ENCODE data around the gene EIF3D.

EIF3D gene, protein sequence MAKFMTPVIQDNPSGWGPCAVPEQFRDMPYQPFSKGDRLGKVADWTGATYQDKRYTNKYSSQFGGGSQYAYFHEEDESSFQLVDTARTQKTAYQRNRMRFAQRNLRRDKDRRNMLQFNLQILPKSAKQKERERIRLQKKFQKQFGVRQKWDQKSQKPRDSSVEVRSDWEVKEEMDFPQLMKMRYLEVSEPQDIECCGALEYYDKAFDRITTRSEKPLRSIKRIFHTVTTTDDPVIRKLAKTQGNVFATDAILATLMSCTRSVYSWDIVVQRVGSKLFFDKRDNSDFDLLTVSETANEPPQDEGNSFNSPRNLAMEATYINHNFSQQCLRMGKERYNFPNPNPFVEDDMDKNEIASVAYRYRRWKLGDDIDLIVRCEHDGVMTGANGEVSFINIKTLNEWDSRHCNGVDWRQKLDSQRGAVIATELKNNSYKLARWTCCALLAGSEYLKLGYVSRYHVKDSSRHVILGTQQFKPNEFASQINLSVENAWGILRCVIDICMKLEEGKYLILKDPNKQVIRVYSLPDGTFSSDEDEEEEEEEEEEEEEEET

DNA sequence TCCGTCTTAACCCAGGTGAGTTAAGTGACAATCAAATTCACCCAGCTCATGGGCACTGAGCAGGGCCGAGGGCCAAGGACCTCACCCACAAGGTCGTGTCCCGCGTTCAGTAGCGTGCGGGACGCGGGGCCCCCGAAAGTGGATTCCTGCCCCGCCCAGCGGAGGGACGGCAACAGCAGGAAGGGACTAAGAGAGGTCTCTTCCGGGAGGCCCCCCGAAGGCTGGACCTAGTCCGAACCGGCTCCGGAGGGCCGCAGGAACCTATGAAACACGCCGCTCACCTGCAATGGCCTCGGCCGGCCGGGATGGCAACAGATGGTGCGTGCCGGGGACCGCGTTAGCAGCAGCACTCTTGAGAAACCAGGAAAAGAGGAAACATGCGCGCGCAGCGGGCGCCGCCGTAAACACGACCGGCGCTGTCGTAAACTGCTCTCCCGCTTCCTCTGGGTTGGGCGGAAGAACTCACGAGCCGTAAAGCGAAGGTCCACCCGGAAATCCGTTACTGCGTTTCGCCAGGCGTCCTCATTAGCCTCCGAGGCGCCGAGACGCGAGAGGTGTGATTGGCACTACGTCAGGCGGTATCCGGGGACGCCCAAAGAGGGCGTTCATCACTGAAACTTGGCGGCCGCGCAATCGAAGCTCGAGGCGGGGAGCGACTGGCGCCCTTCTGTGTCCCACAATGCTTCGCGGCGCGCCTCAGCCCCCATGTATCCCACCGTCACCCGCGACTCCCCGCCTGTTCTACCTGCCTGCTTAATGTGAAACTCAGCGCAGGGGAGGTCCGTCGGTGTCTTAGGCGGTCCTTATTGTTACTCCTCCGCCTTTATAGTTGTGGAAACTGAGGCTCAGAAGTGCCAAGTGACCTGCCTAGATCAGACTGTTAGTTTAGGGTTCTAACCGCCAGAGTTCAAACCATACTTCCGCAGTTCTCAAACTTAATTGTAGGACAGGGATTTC lies at the start of gene EIF3D:
Gene EIF3D (minus strand): TSS at position 372 of the 957 bp plus-strand sequence. CDS start 3,045 bp downstream, outside the sequence.
- peak; percentile 97 for DNase-seq (ENCODE audit: low read depth)

DNA sequence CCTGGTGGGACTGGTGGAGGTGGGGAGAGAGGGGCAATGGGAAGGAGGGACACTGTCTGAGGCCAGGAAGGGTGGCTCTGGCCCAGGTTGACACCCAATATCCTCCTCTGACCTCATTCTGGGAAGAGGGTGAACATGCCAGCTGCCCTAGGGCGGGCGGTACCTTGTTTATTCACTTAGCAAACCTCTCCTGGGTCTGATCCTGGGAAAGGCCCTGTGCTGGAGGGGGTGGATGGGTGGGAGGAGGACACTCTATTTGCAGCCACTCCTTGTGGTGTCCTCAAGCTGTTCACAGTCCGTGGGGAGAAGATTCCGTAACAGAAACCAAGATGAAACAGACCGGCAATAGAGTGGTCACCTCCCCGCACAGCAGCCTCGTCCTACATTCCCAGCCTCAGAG lies 49.7 kb upstream of the EIF3D start:
- no peak for DNase-seq (ENCODE audit: low read depth)

DNA sequence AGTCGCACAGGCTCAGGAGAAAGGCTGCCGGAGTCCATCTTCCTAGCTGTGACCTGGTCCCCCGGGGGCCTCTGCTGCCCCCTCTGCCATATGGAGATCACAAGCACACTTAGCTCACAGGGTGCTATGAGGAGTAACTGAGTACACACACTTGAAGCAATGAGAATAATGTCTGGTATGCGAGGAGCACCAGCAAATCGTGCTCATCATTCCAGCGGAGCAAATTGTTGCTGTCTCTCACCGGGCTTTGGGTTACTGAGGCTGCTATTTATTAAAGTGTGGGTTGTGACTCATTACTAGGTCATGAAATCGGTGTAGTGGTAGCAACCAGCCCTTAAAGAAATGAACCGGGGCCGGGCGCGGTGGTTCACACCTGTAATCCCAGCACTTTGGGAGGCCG lies 48.1 kb upstream of the EIF3D start:
- DNase-seq (ENCODE audit: low read depth) = no peak

DNA sequence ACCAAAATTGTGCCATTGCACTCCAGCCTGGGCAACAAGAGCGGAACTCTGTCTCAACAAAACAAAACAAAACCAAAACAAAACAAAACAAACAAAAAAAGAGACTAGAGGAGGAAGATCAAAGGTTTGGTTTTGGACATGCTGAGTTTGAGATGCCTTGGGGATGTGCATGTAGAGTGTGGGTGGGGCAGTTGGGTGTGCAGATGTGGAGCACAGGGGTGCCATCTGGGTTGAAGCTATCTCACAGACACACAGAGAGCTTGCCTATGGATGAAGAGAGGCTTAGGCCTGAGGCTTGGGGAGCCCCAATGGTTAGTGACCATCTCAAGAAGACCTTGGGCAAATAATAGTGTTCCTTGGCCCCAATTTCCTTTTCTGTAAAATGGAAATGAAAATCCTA lies 45.8 kb upstream of the EIF3D start:
- no peak for DNase-seq (ENCODE audit: low read depth)

DNA sequence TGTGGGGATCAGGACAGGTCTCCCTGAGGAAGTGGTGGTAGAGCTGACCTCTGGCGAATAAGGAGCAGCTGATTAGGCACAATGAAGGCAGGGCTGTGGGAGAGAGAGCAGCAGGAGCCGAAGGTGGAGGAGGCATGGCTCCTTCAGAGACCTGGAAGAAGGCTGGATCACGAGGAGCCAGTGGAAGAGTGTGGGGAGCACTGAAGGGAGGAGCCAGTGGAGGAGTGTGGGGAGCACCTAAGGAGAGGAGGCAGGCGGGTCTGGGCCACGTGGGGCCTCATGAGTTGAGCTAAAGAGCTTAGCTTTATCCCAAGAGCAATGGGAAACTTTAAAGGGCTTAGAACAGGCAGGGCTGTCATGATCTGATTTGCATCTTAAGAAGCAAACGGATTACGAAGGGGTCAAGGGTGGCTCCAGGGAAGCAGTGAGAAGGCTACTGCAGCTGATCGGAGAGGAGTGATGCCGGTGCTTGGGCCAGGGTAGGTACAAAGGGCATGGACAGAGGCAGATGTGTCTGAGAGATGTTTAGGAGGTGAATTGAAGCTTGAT lies 44.9 kb upstream of the EIF3D start:
- no peak for DNase-seq (ENCODE audit: low read depth)

DNA sequence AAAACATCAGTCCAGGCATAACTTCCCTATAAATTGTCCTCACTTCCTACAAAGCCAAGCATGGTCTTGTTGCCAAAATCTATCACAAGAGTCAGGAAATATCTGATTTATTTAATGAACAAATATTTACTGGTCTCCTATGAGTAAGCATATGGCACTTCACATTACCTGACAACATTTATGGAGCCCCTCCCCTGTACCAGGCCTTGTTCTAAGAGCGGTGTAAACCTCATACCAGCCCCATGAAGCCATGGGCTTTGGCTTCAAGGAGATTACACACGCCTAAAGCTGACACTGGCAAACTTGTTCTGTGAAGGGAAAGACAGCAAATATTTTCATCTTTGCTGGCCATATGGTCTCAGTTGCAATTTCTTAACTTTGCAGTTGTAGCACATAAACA lies 43.0 kb upstream of the EIF3D start:
- no peak for DNase-seq (ENCODE audit: low read depth)

DNA sequence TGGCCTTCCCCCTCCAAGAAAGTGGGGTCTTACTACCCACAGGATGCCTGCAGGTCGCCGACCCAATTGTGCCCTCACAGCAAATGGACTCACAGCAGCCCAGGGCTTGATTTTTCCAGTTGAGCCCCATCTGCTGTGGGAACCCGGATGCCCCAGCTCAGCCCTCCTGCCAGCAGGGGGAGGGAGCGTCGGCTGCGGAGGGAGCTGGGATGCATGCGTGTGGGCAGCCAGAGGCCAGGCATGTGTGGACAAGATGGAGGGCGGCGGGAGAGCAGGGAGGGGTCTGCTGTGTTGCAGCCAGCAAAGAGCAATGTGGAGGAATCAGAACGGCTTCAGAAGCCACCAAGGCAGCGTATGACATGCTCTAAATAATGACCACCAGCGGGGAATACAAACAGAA lies 41.0 kb upstream of the EIF3D start:
- DNase-seq (ENCODE audit: low read depth) = no peak

DNA sequence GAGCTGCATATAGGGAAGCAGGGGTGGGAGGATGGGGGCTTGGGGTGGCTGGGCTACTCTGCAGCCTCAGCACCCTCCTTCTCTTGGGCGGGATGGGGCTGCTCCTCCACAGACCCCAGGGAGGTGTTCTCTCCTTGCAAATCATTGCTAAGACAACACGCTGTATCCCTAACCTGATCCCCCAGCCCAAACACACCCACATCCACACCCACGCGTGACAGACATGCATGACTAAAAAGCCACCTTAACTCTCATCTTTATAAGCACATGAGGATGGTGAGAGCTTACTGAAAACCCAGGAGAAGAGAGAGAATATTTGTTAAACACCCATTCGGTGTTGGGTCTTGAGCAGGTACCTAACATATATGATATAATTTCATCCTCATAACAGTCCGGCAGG lies 39.9 kb upstream of the EIF3D start:
- DNase-seq (ENCODE audit: low read depth) = no peak

DNA sequence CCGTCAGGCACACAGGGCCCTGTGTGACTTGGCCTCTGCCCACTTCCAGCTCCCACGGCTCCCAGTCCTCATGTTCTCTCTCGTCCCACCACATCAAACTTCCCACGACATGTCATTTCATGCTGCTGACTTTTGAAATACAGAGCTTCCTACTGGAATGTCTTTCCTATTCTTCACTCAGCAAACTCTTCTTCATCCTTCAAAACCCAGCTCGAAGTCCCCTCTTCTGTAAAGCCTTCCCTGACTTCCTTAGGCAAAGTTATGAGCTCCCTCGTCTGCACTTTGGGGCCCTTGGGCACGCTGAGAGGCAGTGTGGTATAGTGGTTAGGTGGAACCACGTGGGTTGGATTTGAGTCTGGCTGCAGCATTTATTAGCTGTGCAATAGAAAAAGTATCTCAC lies 37.8 kb upstream of the EIF3D start:
- no peak for DNase-seq (ENCODE audit: low read depth)

DNA sequence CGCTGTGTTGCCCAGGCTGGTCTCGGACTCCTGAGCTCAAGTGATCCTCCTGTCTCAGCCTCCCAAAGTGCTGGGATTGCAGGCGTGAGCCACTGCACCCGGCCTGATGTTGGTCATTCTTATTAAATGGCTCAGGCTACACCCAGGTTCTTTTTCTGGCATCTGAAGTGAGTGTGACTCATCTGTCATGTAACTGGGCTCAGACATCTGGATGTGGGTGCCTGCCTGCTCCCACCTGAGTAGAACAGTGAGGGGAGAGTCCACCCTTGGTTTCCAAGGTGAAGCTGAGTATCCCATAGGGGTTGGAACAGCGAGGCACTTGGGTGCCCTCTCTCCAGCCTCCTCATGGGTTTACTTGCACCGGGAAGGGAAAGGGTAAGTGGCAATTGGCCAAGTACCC lies 36.7 kb upstream of the EIF3D start:
- no peak for DNase-seq (ENCODE audit: low read depth)

DNA sequence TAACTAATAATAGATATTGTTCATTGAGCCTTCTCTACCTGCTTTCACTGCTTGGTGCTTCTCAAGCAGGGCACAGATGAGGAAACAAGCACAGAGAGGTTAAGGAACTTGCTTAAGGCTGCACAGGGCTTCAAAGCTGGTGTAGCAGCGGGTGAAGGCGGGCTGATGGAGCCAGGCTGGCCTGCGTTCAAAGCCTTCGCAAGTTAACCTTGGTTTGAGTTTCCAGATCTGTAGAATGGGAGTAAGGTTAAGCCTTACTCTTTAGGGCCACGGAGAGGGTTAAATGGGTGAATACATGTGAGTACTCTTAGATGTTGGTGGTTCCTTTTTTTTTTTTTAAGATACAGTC lies 36.2 kb upstream of the EIF3D start:
- no peak for DNase-seq (ENCODE audit: low read depth)

DNA sequence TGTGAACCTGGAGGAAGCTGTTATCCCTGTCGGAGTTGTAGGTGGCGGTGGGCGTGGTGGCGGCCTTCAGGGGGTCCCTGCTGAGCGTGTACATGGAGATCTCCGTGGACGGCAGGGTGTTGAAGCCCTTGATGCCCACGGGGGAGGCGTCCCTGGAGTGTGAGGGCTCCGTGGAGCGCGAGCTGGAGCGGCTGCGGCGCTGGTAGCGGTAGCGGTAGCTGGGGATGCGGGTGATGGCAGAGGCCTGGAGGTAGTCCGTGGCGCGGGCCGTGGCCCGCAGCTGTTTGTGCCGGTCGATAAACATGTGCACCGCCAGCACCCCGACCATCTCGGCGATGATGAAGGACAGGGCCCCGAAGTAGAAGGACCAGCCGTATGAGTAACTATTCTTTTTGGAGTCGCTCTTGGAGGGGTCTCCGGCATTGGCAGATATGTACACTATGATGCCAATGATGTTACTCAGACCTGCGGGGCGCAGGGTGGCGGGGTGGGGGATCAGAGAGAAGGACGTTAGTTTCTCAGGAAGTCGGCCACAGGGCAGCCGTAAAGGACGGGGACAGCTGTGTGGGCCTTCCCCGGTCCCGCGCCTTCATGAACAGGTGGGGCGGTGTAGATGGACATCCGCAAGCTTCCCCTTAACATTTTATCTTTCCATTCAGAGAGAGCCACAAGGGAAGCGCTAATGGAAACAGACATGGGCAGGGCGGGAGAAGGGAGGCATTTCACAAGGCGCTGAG lies 35.6 kb upstream of the EIF3D start:
- no peak for DNase-seq (ENCODE audit: low read depth)

DNA sequence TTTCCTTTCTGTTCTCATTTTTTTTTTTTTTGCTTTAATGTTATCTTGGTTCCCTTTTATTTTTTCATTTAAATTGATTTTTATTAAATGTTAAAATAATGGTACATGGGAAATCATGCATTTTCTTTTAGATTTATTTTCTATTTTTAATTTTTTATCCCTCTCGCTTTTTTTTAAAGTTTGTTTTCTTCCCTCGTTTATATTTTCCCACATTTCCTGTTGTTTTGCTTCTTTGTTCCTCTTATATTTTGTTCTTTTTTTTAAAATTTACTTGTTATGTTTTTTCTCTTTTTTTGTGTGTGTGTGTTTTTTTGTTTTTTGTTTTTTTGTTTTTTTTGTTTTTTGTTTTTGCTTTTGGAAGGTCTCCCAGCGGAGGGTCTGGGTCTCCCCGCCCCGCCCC lies 34.9 kb upstream of the EIF3D start:
- DNase-seq (ENCODE audit: low read depth) = no peak

DNA sequence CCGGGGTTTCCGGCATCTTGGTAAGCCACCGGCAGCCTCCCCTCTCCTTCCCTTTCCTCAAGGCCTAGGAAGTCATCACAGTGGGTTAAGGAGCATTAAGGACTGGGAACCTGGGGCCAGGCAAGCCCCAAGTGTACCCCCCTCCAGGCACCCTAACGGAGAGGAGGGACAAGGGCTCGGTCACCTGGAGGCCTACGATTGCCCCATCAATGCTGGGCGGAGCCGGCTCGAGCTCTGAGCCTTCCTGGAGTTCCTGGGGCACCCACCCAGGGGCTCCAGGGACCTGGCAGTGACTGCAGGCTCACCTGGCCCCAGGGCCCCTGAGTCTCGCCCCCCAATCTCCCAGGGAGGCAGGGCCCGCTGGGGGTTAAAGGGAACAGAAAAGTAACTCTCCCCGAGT lies 34.5 kb upstream of the EIF3D start:
- no peak for DNase-seq (ENCODE audit: low read depth)

DNA sequence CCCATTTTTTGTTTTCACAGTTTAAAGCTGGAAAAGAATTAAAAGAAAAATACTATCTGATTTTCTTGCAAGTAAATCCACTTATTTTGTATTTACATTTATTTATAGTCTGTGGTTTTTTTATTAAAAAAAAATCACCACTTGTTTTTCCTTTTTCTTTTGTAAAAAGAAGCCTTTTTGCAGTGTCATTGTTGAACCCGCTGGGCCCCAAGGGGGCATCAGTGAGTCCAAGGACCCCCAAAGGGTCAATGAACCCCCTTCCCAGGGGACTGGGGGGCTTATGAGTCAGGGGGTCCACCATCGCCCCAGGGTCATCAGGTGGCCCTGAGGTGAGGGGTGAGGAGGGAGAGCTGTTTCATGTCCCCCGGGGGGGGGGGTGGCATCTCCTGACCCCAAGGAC lies 34.0 kb upstream of the EIF3D start:
- no peak for DNase-seq (ENCODE audit: low read depth)

DNA sequence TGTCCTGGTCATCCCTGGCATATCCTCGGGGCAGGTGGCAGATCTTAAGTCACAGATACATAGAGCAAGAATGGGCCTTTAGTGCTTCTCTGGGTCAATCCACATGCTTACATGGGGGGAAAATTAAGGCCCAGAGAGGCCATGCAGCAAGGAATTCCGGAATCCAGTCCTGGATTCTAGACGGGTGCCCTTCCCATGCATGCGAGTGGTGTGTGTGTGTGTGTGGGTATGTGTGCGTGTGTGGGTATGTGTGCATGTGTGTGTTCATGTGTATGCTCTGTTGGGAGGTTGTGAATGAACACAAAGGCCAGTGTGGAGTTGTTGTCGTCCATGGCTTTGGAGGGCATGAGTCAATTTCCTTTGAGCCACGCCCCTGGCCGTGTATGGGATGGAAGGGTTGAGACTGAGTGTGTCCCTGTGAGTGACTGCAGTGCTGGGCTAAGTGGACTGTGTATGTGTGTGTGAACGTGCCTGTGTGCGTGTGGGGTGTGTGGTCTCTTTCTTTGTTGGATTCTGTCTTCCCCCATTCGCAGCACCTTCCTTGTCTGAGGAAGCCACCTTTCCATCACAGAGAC lies 33.4 kb upstream of the EIF3D start:
- no peak for DNase-seq (ENCODE audit: low read depth)

DNA sequence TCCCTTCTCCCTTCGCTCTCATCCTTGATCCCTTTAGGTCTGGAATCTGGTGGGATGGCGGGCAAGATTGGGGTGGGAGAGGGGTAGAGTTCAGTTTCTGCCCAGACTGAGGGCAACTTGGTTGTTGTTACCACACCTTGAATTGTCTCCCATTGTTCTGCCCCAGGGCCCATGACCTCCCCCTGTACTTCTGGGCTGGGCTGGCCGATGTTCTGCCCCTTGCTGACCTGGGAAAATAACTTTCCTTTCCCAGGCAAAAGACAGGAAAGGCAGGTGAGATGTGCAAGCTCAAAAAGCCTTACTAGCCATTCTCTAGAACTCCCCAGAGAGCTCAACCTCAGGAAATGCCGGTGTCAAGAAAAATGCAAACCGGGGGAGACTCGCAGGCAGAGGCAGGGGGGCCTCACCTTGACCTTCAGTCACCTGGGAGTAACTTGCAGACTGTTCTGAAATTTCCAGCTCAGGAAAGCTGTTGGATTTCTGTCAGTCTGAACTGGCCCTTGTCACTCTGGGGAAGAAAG lies 32.4 kb upstream of the EIF3D start:
- no peak for DNase-seq (ENCODE audit: low read depth)

DNA sequence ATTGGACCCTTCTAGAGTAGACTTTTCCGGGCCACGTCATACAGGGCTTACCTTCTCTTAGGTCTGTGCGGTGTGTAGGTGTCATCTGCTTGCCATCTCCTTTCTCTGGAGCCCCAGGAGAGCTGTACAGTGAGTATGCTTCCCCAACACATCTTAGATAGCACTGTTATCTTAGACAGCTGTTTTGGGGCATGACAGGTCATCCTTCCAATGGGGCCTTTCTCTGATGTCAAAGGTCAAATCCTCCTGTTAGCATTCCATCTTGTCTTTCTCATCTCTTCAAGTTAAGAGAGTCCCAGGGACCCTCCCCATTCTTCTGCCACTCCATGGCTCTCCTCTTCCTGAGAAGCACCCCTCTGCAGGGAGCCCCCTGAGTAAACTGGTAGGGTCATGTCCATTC lies 31.0 kb upstream of the EIF3D start:
- no peak for DNase-seq (ENCODE audit: low read depth)

DNA sequence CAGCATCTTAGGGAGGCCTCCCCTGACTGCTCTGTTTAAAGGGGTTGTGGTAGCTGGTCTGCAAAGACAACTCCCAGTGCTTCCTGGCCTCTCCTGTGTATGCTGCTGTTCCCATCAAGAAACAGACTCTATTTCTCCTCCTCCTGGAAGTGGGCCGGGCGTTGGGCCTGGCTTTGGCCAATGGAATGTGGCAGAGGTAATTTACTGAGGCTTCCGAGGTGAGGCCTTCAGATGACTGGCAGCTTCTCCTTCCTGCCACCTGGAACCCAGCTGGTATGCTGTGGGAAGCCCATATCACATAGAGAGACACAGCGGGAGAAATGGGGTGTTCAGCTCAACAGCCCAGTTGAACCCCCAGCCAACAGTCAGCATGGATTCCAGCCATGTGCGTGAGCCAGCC lies 25.1 kb upstream of the EIF3D start:
- DNase-seq (ENCODE audit: low read depth) = no peak

DNA sequence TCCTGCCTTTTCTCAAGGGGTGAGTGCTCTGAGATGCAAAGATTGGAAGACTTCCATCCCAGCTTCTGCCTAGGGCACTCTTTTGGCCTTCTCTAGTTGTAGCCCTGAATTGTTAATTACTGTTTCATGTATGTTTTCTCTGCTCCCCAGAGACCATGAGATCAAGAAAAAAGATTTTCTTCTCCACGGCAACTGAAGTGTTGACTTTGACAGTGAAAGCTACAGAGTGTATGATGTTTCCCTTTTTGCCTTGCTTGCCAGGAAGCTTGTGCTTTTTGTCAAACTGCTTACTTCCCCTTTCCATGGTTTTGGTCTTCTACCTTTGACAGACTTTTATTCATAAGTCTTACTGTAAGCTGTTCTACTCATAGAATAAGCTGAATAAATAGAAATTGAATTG lies 23.3 kb upstream of the EIF3D start:
- no peak for DNase-seq (ENCODE audit: low read depth)

DNA sequence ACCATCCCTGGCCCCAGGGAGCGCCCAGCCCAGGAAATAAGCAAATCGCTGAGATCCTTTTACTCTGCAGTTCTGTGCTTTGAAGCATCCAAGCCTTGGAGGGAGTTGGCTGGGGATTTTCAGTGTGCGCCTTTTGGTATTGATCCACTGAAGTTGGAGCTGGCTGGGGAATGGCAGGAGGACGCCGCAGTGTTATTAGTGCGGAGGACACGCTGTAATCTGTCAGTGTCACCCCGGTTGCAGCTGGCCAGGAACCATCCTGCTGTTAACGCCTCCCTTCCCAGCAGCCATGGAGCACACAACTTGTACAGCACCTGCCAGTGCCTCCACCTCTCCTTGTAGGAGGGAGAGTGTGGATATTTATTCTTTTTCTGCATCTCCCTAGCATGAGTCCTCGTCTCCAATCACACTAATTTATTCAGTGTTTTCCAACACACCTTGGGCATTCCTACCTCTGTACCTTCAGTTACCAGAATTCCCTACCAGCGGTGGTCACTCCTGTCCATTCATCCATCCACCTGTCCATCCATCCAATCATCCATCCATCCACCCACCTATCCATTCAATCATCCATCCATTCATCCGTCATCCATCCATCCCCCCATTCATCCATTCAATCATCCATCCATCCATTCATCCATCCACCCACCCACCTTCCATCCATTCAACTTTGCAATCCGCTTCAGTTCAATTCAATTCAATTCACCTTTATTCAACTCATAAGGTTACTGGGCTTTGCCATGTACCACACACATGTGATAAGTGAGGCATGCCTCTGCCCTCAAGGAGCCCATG lies 21.9 kb upstream of the EIF3D start:
- DNase-seq (ENCODE audit: low read depth) = no peak
